AG04449 (cell line): ENCODE data around the gene CHN2.

ENCODE experiments used
- CTCF ChIA-PET: fragments of 350-600 bp; formaldehyde crosslinking; extraction: SDS; loops from one replicate; lab custom pipeline; 2021; ENCODE audit warnings: antibody characterized with exemption; lab: Yijun Ruan, JAX
- POLR2A ChIA-PET: fragments of 400-600, 350-600 bp; formaldehyde crosslinking; extraction: SDS; loops from one replicate; lab custom pipeline; 2020; ENCODE audit warnings: antibody characterized with exemption, inconsistent platforms; lab: Yijun Ruan, JAX
- DNase-seq: peaks from one replicate; pipeline ENCODE4 v3.0.0-alpha.2; 2010; ENCODE audit warnings: low read depth, low spot score
- H3K4me3 ChIP-seq: 2 replicates; pipeline ENCODE4 v1.5.1; 2011; ENCODE audit warnings: low read depth, mild to moderate bottlenecking, control low read depth, low read length
- TF ChIP-seq, protein P1 (sequence below): IDR thresholded peaks from one replicate; pipeline ENCODE4 v1.5.1; 2011; ENCODE audit warnings: mild to moderate bottlenecking, moderate library complexity, low read length, control low read depth, inconsistent platforms; ENCODE audit not compliant: insufficient read depth; ENCODE audit errors: missing control alignments

The CHN2 gene

DNA sequence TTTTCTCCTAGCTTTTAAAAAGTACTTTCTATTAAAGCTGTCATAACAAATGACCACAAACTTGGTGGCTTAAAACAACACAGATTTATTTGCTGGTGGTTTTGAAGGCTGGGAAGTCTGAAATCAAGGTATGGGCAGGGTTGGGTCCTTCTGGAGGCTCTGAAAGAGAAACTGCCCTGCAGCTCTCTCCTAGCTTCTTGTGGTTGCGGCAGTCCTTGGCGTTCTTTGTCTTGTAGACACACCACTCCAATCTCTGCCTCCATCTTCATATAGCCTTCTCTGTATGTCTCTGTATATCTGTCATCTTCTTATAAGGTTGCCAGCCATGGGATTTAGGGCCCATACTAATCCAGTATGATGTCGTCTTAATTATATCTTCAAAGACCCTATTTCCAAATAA lies 289.7 kb downstream of the CHN2 start:
- CTCF ChIA-PET = no interaction called here
- no peak overlapping the region for H3K4me3 ChIP-seq
- DNase-seq = no peak
- TF ChIP-seq, protein P1, sequence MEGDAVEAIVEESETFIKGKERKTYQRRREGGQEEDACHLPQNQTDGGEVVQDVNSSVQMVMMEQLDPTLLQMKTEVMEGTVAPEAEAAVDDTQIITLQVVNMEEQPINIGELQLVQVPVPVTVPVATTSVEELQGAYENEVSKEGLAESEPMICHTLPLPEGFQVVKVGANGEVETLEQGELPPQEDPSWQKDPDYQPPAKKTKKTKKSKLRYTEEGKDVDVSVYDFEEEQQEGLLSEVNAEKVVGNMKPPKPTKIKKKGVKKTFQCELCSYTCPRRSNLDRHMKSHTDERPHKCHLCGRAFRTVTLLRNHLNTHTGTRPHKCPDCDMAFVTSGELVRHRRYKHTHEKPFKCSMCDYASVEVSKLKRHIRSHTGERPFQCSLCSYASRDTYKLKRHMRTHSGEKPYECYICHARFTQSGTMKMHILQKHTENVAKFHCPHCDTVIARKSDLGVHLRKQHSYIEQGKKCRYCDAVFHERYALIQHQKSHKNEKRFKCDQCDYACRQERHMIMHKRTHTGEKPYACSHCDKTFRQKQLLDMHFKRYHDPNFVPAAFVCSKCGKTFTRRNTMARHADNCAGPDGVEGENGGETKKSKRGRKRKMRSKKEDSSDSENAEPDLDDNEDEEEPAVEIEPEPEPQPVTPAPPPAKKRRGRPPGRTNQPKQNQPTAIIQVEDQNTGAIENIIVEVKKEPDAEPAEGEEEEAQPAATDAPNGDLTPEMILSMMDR = no peak
- POLR2A ChIA-PET = no interaction called here

DNA sequence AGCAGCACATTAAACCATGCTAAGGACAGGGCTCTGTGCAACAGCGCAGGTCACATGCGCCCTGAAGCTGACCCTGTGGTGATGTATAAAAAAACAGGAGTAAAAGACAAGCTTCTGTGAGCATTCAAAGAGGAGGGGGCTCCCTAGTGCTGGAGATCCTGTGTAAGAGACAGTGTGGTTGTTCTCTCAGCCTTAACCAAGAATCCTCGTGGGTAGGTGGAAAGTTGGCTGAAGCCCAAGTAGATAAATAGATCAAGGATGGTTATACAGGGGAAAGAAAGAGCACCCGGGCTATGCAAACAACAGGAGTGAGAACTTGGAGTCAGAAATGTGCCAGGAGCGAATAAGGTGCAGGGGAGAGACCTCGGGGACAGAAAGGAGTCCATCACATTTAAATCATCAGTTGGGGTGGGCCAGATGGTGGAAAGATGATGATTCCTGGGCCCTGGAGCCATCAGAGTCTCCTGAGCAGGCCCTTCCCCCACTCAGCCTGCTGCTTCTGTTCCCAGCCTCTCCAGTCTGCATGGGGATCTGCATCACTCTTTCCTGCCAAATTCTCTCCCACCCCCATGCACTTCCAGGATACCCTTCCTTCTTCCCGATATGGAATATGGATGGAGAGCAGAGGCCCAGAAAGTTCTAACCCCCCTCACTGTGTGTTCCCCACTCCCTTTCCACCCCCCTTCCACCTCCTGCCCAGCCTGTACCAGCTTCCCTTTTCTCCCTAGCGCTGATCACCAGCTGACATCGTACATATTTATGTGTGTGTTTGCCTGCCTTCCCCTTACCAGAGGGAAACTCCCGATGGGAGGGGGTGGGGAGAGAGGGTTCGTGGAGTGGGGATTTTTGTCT lies 291.0 kb downstream of the CHN2 start:
- TF ChIP-seq, protein P1 = no peak
- DNase-seq = no peak
- POLR2A ChIA-PET = no interaction called here
- CTCF ChIA-PET = no interaction called here
- no peak overlapping the region for H3K4me3 ChIP-seq

DNA sequence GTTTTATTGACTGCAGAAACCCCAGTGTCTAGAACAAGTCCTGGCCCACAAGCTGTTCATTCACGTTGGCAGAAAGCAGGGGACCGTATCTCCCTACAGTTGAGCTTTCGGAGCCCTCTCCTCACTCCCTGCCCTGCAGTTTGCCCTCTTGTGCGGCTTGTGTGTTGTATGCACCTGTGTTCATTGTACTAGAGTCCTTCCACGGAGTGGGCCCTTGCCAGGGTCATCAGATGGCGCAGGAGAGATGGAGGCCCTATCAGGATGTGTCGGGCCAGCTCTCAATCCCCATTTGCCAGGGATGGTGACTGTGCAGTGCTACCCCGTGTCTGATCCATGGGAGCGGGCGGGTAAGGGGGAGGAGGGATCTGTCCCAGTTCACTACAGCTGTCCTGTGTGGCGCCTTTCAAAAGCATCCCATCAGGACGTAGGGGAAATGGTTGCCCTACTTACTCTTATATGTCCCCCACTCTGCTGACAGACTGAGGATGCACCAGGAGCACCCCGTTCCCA lies 291.7 kb downstream of the CHN2 start:
- ChIA-PET POLR2A (no interaction called here), CTCF (no interaction called here)
- DNase-seq = no peak
- TF ChIP-seq, protein P1 = no peak
- no peak overlapping the region for H3K4me3 ChIP-seq

DNA sequence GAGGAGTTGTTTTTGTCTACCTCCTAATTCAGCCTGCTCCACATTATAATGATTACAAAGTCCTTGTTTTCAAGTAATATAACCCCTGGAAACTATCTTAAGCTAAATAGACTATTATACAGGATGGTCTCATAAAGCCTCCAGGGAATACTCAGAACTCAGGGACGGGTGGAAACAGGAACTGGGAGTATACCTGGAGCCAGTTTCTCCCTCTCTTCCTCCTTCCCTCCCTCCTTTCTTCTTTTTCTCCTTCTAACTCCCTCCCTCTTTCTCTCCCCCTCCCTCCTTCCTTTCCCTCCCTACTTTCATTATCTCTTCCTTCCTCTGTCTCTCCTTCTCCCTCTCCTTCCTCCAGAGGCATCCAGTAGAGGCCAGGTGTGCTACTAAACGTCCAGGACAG lies 292.8 kb downstream of the CHN2 start:
- ChIA-PET CTCF (no interaction called here), POLR2A (no interaction called here)
- no peak overlapping the region for H3K4me3 ChIP-seq
- no peak for DNase-seq
- TF ChIP-seq, protein P1 = no peak

DNA sequence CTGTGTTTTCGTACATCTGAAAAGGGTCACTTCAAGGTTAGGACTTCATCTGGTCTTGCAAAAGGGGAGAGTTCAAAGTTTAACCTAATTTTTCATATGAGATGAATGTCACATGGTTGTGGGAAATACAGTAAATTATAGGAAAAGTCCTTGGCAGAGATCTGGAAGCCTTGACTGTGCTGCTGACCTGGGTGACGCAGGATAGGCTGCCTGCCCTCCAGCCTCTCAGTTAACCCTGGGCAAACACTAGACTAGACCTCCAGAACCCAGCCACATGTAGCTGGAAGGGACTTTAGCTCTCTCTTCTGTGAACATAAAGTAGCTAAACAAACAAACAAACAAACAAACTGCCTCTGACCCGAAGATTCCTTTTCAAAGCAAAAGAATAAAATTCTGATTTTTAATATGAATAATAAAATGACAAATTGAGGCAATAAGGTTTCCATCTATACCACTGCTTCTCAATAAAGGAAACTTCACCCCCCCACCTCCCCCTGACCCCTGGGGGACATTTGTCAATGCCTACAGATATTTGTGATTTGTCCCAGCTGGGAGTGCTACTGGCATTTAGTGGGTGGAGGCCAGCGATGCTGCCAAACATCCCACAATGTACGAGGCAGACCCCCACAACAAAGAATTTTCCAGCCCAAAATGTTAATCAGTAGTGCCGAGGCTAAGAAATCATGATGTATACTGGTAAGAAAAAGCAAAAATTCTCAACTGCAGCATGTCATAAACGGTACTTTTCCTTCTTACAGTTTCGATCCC lies 293.8 kb downstream of the CHN2 start:
- CTCF ChIA-PET = no interaction called here
- no peak overlapping the region for H3K4me3 ChIP-seq
- POLR2A ChIA-PET = no interaction called here
- DNase-seq = no peak
- TF ChIP-seq, protein P1 = no peak

DNA sequence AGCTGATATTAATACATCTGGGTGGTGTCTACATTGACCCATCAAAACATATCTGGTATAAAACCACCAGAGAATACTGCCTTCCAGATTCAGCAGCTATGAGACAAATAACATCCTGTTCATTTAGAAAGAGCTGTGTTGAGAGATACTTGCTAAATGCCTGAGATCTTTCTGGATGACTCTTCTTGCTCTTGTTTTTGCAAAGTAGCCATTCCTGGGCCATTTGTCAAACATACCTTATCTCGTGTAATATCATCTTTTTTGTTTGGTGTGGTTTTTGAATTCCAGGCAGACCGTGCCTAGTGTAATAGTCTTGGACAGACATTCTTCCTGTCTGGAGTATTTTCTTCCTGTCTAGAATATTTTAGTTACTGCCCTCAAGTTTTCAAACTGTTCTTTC lies 294.4 kb downstream of the CHN2 start:
- peak; percentile 80 for DNase-seq
- POLR2A ChIA-PET = no interaction called here
- TF ChIP-seq, protein P1 = no peak
- no peak overlapping the region for H3K4me3 ChIP-seq
- CTCF ChIA-PET = no interaction called here
